Panc1 (cell line): Measurements from ENCODE around the gene PRKAG2. TPM values are rescaled to one million over a fixed set of nuclear protein-coding genes. Genes with fewer than 3 reads are reported as not detected.

ENCODE experiments used
- ATAC-seq: fragments of 200-7000 bp; cut with Tn5 transposase; 2 replicates; pipeline ENCODE4 v1.9.1; 2020; ENCODE audit warnings: mild to moderate bottlenecking, moderate library complexity
- BruUV-seq: library from RNA; stranded (reverse); fragments of 400-500 nt; replicated peaks from 2 replicates; lab custom pipeline; 2021; lab: Mats Ljungman, UMichigan
- CTCF ChIA-PET: fragments of 300-600 bp; sonication (Branson Sonifier 250); formaldehyde crosslinking; loops from one replicate; lab custom pipeline; 2022; ENCODE audit warnings: antibody characterized with exemption; lab: Charles Lee
- POLR2A ChIA-PET: fragments of 300-600 bp; sonication (Branson Sonifier 250); formaldehyde crosslinking; loops from one replicate; lab custom pipeline; 2022; ENCODE audit warnings: antibody characterized with exemption; lab: Charles Lee
- DNase-seq: peaks from one replicate; pipeline ENCODE4 v3.0.0-alpha.2; 2010; ENCODE audit warnings: low read depth, low spot score
- H3K27ac ChIP-seq: 2 replicates; pipeline ENCODE4 v1.5.1; 2011; ENCODE audit warnings: mild to moderate bottlenecking, low read length, inconsistent platforms
- H3K27me3 ChIP-seq: fragments of 200-500 bp; sonication (Bioruptor generic); 2 replicates; pipeline ENCODE4 v1.6.0; 2014; ENCODE audit warnings: low read length, inconsistent platforms; ENCODE audit not compliant: control insufficient read depth, insufficient read depth
- H3K36me3 ChIP-seq: fragments of 200-500 bp; sonication (Bioruptor generic); 2 replicates; pipeline ENCODE4 v1.5.1; 2014; ENCODE audit warnings: inconsistent platforms, mild to moderate bottlenecking, low read length, moderate library complexity; ENCODE audit not compliant: control insufficient read depth, insufficient read depth
- H3K4me1 ChIP-seq: 2 replicates; pipeline ENCODE4 v1.5.1; 2011; ENCODE audit warnings: inconsistent platforms, mild to moderate bottlenecking, low read length, moderate library complexity; ENCODE audit not compliant: control insufficient read depth, insufficient read depth
- H3K4me3 ChIP-seq, 2 experiments: 2 replicates each; pipeline ENCODE4 v1.5.1; 2011 to 2012; ENCODE audit warnings: low read depth in 2 of 2, low read length in 2 of 2, mild to moderate bottlenecking in 2 of 2, inconsistent platforms in 1 of 2, moderate library complexity in 1 of 2
- H3K9me3 ChIP-seq: fragments of 200-500 bp; sonication (Bioruptor generic); 2 replicates; pipeline ENCODE4 v1.5.1; 2014; ENCODE audit warnings: low read depth, mild to moderate bottlenecking, inconsistent platforms, low read length, moderate library complexity; ENCODE audit not compliant: control insufficient read depth, insufficient read depth
- CTCF ChIP-seq: fragments of 450-650 bp; IDR thresholded peaks from 2 replicates; pipeline ENCODE4 v1.5.1; 2017; ENCODE audit warnings: mild to moderate bottlenecking
- POLR2AphosphoS5 ChIP-seq: IDR thresholded peaks from 2 replicates; pipeline ENCODE4 v1.6.1; 2012; ENCODE audit warnings: mild to moderate bottlenecking, low read depth, low read length, moderate library complexity
- REST ChIP-seq, 2 experiments: IDR thresholded peaks; 2 replicates each; pipeline ENCODE4 v1.6.1; 2011 to 2012; ENCODE audit warnings: low read depth in 2 of 2, control low read depth in 1 of 2, low read length in 1 of 2, mild to moderate bottlenecking in 1 of 2, moderate library complexity in 1 of 2; ENCODE audit not compliant: insufficient read depth in 1 of 2
- SIN3A ChIP-seq: IDR thresholded peaks from 2 replicates; pipeline ENCODE4 v1.6.1; 2012; ENCODE audit warnings: low read depth, mild to moderate bottlenecking, low read length, moderate library complexity, borderline replicate concordance; ENCODE audit not compliant: insufficient read depth
- TCF7L2 ChIP-seq: IDR thresholded peaks from 2 replicates; pipeline ENCODE4 v1.6.1; 2011; ENCODE audit warnings: mild to moderate bottlenecking, low read depth, low read length, inconsistent platforms
- in situ Hi-C: cut with HindIII; loops from 2 replicates; pipeline ENCODE4 v1.10.0; 2016; ENCODE audit warnings: low sequenced_read_pairs, low pct_unique_long_range_greater_than_20kb
- intact Hi-C: fragments of 100-400 bp; cut with micrococcal nuclease; formaldehyde crosslinking; loops from one replicate; pipeline ENCODE4 v1.10.0; 2022; ENCODE audit not compliant: unreplicated experiment
- total RNA-seq: library from RNA; stranded (reverse); gene quantifications from one replicate; pipeline ENCODE4 v1.2.1, GENCODE V29; 2021; ENCODE audit not compliant: unreplicated experiment

Gene PRKAG2
- total RNA-seq, 1 experiment from 2014 or later, result 71.6 TPM

- Histone ChIP-seq H3K4me1 (peaks cover 35% of the 10 kb centered on the region), H3K27ac (no peak overlapping the region), H3K36me3 (no peaks in the 10 kb centered on the region), H3K27me3 (no peaks in the 10 kb centered on the region), H3K9me3 (no peaks in the 10 kb centered on the region), H3K4me3 (no peak overlapping the region)
- no TSS peak for BruUV-seq
- no peak for ATAC-seq
- in situ Hi-C loops (no loop called here), intact Hi-C loops (no loop called here)
- POLR2A ChIA-PET, result no interaction called here
- CTCF ChIA-PET, result no interaction called here
- no peak for DNase-seq
- TF ChIP-seq SIN3A, result no peak
Observed at GRCh38 chr7:151722533-151722932, 154.4 kb downstream of the PRKAG2 start.

- no peaks in the 10 kb centered on the region for H3K9me3 ChIP-seq
- ATAC-seq (0 out of 2 replicates have a peak, but pooled peaks have one; percentile 28), DNase-seq (no peak)
- no peaks in the 10 kb centered on the region for H3K27me3 ChIP-seq
- in situ Hi-C loops, result no loop called here
- 0 out of 2 replicates have a peak overlapping the region, but pooled peaks have one; percentile 17 for H3K27ac ChIP-seq
- peaks cover 29% of the 10 kb centered on the region for H3K4me1 ChIP-seq
- ChIA-PET POLR2A (no interaction called here), CTCF (no interaction called here)
- BruUV-seq, result no TSS peak
- H3K36me3 ChIP-seq, result no peaks in the 10 kb centered on the region
- intact Hi-C loops, result no loop called here
- no peak overlapping the region for H3K4me3 ChIP-seq
- TF ChIP-seq SIN3A, result no peak
- TF ChIP-seq CTCF, result no peak
- no peak for TF ChIP-seq TCF7L2
- TF ChIP-seq REST (IDR thresholded peaks at IDR 0.05; ENCODE audit: insufficient read depth in 1 of 2, low read depth in 2 of 2, low read length in 1 of 2), result no peak
- no peak for TF ChIP-seq POLR2AphosphoS5
Observed at GRCh38 chr7:151721694-151722093, 155.2 kb downstream of the PRKAG2 start.

GRCh38 chr7:151721236-151721635 lies 155.7 kb downstream of the PRKAG2 start:
- no peak for TF ChIP-seq REST (IDR thresholded peaks at IDR 0.05; ENCODE audit: insufficient read depth in 1 of 2, low read depth in 2 of 2, low read length in 1 of 2)
- TF ChIP-seq POLR2AphosphoS5, result no peak
- TF ChIP-seq TCF7L2, result no peak
- TF ChIP-seq SIN3A, result no peak
- no peak for TF ChIP-seq CTCF
- ATAC-seq (no peak; the same call in 1 of the 2 replicates), DNase-seq (no peak)
- POLR2A ChIA-PET, result no interaction called here
- Histone ChIP-seq H3K4me1 (peaks cover 26% of the 10 kb centered on the region), H3K27me3 (no peaks in the 10 kb centered on the region), H3K4me3 (no peak overlapping the region), H3K9me3 (no peaks in the 10 kb centered on the region), H3K36me3 (no peaks in the 10 kb centered on the region), H3K27ac (0 out of 2 replicates have a peak overlapping the region, but pooled peaks have one; percentile 17)
- intact Hi-C loops (no loop called here), in situ Hi-C loops (no loop called here)
- CTCF ChIA-PET, result no interaction called here
- no TSS peak for BruUV-seq
